GM12801 (cell line): ENCODE data around the gene INSIG2.

Experiments
- CTCF ChIP-seq: IDR thresholded peaks from one replicate; pipeline ENCODE4 v1.5.1; 2011; ENCODE audit warnings: control low read depth; ENCODE audit not compliant: insufficient read length; ENCODE audit errors: extremely low read depth

Gene INSIG2

GRCh38 chr2:118088051-118089024, at the start of gene INSIG2:
TSS of gene INSIG2 (plus strand) at chr2:118088471. CDS start at chr2:118096557, 8,086 bp downstream.
- TF ChIP-seq CTCF = no peak

GRCh38 chr2:118040891-118041290, 47.4 kb upstream of the INSIG2 start:
- no peak for TF ChIP-seq CTCF

GRCh38 chr2:118044103-118044716, 44.1 kb upstream of the INSIG2 start:
- no peak for TF ChIP-seq CTCF

GRCh38 chr2:118044854-118045253, 43.4 kb upstream of the INSIG2 start:
- TF ChIP-seq CTCF = no peak

- TF ChIP-seq CTCF = no peak
Measured at GRCh38 chr2:118045286-118045685, 43.0 kb upstream of the INSIG2 start.

- TF ChIP-seq CTCF = no peak
Measured at GRCh38 chr2:118046634-118047210, 41.5 kb upstream of the INSIG2 start.

GRCh38 chr2:118047380-118047826, 40.9 kb upstream of the INSIG2 start:
- TF ChIP-seq CTCF = no peak
